Ishikawa (cell line): ENCODE results near the gene SCYL1.

Experiments used
- EGR1 ChIP-seq: IDR thresholded peaks from 2 replicates; pipeline ENCODE4 v1.6.1; 2012
- FOXM1 ChIP-seq: IDR thresholded peaks from 2 replicates; pipeline ENCODE4 v1.6.1; 2012; ENCODE audit warnings: low read depth, borderline replicate concordance
- NFIC ChIP-seq: IDR thresholded peaks from 2 replicates; pipeline ENCODE4 v1.6.1; 2012
- RAD21 ChIP-seq: IDR thresholded peaks from 2 replicates; pipeline ENCODE4 v1.6.1; 2012; ENCODE audit warnings: low read depth
- REST ChIP-seq: IDR thresholded peaks from 2 replicates; pipeline ENCODE4 v1.6.1; 2012; ENCODE audit warnings: low read depth, mild to moderate bottlenecking
- TEAD4 ChIP-seq: IDR thresholded peaks from 2 replicates; pipeline ENCODE4 v1.6.1; 2012
- YY1 ChIP-seq: IDR thresholded peaks from 2 replicates; pipeline ENCODE4 v1.6.1; 2012; ENCODE audit warnings: low read depth
- ZBTB7A ChIP-seq: IDR thresholded peaks from 2 replicates; pipeline ENCODE4 v1.6.1; 2012; ENCODE audit warnings: low read depth

GRCh38 chr11:65556470-65557279 is 31.8 kb downstream of the SCYL1 start:
- TF ChIP-seq NFIC, result no peak
- no peak for TF ChIP-seq EGR1
- TF ChIP-seq YY1, result no peak
- no peak for TF ChIP-seq TEAD4
- no peak for TF ChIP-seq ZBTB7A
- TF ChIP-seq RAD21, result no peak
- no peak for TF ChIP-seq REST
- no peak for TF ChIP-seq FOXM1
